Mammary epithelial cell (primary cell): Measurements from ENCODE around the gene RCL1.

Source experiments
- CTCF ChIP-seq, 2 donors: IDR thresholded peaks in 1 of 2; conservative IDR thresholded peaks in 1 of 2; 2 replicates each; pipeline ENCODE4 v1.5.1; 2011 to 2012; ENCODE audit warnings: inconsistent platforms in 2 of 2, low read length in 2 of 2, mild to moderate bottlenecking in 2 of 2, control low read depth in 1 of 2, low read depth in 1 of 2; ENCODE audit not compliant: insufficient read depth in 1 of 2; ENCODE audit errors: extremely low read depth in 1 of 2
- EZH2 ChIP-seq: IDR thresholded peaks from 2 replicates; pipeline ENCODE4 v1.6.1; 2012; ENCODE audit warnings: low read length, inconsistent platforms, borderline replicate concordance

GRCh38 chr9:4814913-4815312, 22.2 kb downstream of the RCL1 start:
- TF ChIP-seq CTCF (conservative IDR thresholded peaks at IDR 0.05 in 1 of 2, IDR thresholded peaks at IDR 0.05 in 1 of 2; ENCODE audit: extremely low read depth in 1 of 2, insufficient read depth in 1 of 2, low read depth in 1 of 2, low read length in 2 of 2): no peak
- no peak for TF ChIP-seq EZH2
